EH (cell line): ENCODE measurements around the gene EP400.
"Not testable (repeated sequence)": the region's sequence is repeated elsewhere in the genome, so short reads cannot be mapped to it uniquely, and the experiment has no call there.

ENCODE experiments used
- DNase-seq: peaks from one replicate; pipeline ENCODE4 v3.0.0-alpha.2; 2015; ENCODE audit warnings: low read depth

EP400 gene

GRCh38 chr12:132066749-132067148, 117.0 kb downstream of the EP400 start:
- no peak for DNase-seq

GRCh38 chr12:132067182-132067581, 117.4 kb downstream of the EP400 start:
- DNase-seq = no peak

- DNase-seq = no peak
Observed at GRCh38 chr12:132068250-132068649, 118.5 kb downstream of the EP400 start.

GRCh38 chr12:132069336-132069985, 119.7 kb downstream of the EP400 start:
- no peak for DNase-seq

GRCh38 chr12:132070298-132070697, 120.6 kb downstream of the EP400 start:
- DNase-seq = no peak

GRCh38 chr12:132071040-132071810, 121.5 kb downstream of the EP400 start:
- no peak for DNase-seq

GRCh38 chr12:132071830-132072384, 122.2 kb downstream of the EP400 start:
- no peak for DNase-seq

GRCh38 chr12:132074216-132074615, 124.5 kb downstream of the EP400 start:
- no peak for DNase-seq

- no peak for DNase-seq
Observed at GRCh38 chr12:132075026-132075713, 125.4 kb downstream of the EP400 start.

- DNase-seq = no peak
Observed at GRCh38 chr12:132075714-132076553, 126.2 kb downstream of the EP400 start.

GRCh38 chr12:132076711-132077110, 127.0 kb downstream of the EP400 start:
- no peak for DNase-seq

GRCh38 chr12:132077322-132078100, 127.8 kb downstream of the EP400 start:
- no peak for DNase-seq

GRCh38 chr12:132078190-132078589, 128.4 kb downstream of the EP400 start:
- peak; percentile 95 for DNase-seq

- no peak for DNase-seq
Observed at GRCh38 chr12:132079200-132079599, 129.5 kb downstream of the EP400 start.

GRCh38 chr12:132079695-132080094, 130.0 kb downstream of the EP400 start:
- DNase-seq = no peak

GRCh38 chr12:132080515-132080914, 130.8 kb downstream of the EP400 start:
- not testable (repeated sequence) for DNase-seq

GRCh38 chr12:132081423-132081822, 131.7 kb downstream of the EP400 start:
- DNase-seq = no peak

GRCh38 chr12:132083614-132083940, 133.8 kb downstream of the EP400 start:
- DNase-seq = no peak

GRCh38 chr12:132083941-132084620, 134.3 kb downstream of the EP400 start:
- DNase-seq = peak; percentile 91

- DNase-seq = peak; percentile 64
Observed at GRCh38 chr12:132084621-132085290, 135.0 kb downstream of the EP400 start.
